Gastrocnemius medialis (tissue), 4 donors: ENCODE measurements around the gene RNASET2.

Source experiments
- POLR2A ChIP-seq, 2 donors: fragments of 450-650 bp; IDR thresholded peaks; one replicate each; pipeline ENCODE4 v1.6.1; 2017; ENCODE audit warnings: antibody characterized with exemption in 2 of 2, mild to moderate bottlenecking in 2 of 2, moderate library complexity in 2 of 2
- TF ChIP-seq, protein P1 (sequence below), 5 experiments: fragments of 450-650 bp in 3 of 5; fragments of 200-600 bp in 2 of 5; sonication (generic) in 2 of 5; IDR thresholded peaks in 4 of 5; conservative IDR thresholded peaks in 1 of 5; 1 replicate in 4 of 5; 2 replicates in 1 of 5; pipeline ENCODE4 v1.5.1; 2016 to 2019; ENCODE audit warnings: antibody characterized with exemption in 5 of 5, mild to moderate bottlenecking in 3 of 5, moderate library complexity in 3 of 5

- no peak for TF ChIP-seq POLR2A (IDR thresholded peaks at IDR 0.05)
- TF ChIP-seq, protein P1, sequence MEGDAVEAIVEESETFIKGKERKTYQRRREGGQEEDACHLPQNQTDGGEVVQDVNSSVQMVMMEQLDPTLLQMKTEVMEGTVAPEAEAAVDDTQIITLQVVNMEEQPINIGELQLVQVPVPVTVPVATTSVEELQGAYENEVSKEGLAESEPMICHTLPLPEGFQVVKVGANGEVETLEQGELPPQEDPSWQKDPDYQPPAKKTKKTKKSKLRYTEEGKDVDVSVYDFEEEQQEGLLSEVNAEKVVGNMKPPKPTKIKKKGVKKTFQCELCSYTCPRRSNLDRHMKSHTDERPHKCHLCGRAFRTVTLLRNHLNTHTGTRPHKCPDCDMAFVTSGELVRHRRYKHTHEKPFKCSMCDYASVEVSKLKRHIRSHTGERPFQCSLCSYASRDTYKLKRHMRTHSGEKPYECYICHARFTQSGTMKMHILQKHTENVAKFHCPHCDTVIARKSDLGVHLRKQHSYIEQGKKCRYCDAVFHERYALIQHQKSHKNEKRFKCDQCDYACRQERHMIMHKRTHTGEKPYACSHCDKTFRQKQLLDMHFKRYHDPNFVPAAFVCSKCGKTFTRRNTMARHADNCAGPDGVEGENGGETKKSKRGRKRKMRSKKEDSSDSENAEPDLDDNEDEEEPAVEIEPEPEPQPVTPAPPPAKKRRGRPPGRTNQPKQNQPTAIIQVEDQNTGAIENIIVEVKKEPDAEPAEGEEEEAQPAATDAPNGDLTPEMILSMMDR (IDR thresholded peaks at IDR 0.05 in 4 of 5, conservative IDR thresholded peaks at IDR 0.05 in 1 of 5): no peak
Measured at GRCh38 chr6:166952567-166953486, 3.5 kb downstream of the RNASET2 start.
